HK-2 (cell line): Measurements from ENCODE around the gene SPRR1A.

Experiments used
- DNase-seq: peaks from one replicate; pipeline ENCODE4 v3.0.0-alpha.2; 2018; ENCODE audit not compliant: unreplicated experiment

SPRR1A gene, protein sequence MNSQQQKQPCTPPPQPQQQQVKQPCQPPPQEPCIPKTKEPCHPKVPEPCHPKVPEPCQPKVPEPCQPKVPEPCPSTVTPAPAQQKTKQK

DNA sequence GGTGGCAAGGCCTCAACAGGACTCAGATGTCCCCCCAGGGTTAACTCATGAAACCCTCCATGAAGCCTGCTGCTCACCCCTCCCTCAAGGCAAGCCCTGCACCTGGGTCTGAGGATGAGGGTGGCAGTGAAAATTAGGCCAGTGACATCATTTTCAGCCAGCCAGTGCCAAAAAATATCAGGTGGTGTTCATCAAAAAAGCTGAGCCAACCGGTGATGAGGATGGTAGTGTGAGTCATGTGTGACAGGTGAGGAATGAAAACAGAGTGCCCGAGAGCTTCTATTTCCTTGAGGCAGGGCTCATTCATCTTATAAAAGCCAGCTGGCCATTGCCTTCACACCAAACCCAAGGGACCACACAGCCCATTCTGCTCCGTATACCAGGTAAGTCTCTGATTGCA is at the start of gene SPRR1A:
Gene SPRR1A, plus strand, starts transcription at position 339 of the 400 bp plus-strand sequence. CDS start 1,150 bp downstream, outside the sequence.
- no peak for DNase-seq

DNA sequence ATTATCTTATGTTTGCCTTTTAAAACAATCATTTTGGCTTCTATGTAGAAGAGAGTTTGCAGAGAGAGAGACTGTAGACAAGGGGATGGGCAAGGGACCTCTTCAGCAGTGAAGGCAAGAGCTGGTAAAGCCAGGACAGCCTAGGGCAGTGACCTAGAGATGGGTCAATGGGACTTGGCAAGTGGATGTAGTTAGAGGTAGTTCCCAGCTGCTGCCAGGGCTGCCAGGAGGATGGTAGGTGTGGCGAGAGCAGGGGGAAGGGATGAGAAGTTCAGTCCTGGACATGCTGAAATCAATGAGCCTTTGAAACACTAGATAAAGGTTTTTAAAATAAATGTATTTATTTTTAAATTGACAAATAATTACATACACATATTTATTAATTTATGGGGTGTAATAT is 43.3 kb upstream of the SPRR1A start:
- DNase-seq: no peak

DNA sequence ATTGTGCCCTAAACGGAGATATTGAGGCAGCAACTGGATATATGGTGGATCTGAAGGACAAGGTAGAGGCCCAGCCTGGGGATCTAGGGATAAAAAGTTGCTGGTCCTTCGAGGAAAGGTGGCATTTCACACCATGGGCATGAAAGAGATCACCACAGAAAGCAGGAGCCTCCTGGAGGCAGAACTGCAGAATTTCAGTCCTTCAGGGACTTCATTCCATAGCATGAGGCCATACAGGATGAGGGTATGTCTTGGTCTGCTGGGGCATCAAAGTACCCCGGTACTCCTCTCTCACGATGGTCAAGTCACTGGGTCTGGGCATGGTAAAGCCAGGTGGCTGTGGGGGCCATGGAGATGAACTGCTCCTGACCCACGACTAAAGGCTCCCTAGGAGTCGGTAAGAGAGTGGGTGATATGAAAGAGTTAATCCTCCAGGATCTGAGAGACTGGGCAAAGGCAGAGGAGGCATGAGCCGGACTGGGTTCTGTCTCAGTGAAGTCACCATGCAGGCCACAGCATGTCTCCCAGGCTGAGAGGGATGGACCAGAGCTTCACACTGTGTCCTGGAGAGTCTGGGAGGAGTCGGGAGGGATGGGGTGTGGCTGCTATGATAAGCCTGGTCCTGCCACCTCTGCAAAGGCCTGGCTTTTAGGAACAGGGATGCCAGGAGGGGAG is 42.7 kb upstream of the SPRR1A start:
- no peak for DNase-seq

DNA sequence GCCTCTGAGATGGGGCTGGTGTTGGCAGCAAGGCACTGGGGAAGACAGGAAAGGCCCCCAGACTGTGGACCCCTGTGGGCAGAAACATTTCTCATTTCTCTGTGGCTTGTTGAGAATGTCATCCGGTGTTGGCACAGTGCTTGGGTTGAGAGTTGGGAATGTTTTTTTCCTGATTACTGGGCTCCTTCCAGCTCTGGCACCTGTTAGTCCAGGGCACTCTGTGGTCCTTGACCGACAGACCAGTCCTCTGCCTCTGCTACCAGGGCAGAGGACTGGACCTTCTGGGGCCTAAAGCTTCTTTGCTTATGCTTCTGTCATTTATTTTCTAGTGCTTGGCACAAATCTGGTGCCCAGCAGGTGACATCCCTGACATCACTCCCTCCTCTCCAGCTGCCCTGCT is 41.7 kb upstream of the SPRR1A start:
- DNase-seq: no peak

DNA sequence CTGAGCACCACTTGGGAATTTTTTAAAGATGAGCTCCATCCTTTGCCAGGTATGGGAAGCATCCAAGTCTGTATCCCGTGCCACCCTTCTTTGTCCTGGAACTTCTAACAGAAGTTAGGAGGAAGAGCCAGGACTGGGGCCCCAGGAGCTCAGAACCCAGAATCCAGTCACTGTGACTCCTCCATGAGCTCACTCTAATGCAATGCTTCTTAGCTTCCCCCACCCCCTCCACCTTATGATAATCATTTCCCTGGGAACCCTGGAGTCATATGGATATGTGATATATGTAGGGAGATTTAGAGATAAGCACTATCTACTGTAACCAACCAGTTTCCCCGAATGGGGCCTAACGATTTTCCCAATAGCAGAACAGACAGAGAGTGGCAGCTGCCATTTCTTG is 37.6 kb upstream of the SPRR1A start:
- no peak for DNase-seq

DNA sequence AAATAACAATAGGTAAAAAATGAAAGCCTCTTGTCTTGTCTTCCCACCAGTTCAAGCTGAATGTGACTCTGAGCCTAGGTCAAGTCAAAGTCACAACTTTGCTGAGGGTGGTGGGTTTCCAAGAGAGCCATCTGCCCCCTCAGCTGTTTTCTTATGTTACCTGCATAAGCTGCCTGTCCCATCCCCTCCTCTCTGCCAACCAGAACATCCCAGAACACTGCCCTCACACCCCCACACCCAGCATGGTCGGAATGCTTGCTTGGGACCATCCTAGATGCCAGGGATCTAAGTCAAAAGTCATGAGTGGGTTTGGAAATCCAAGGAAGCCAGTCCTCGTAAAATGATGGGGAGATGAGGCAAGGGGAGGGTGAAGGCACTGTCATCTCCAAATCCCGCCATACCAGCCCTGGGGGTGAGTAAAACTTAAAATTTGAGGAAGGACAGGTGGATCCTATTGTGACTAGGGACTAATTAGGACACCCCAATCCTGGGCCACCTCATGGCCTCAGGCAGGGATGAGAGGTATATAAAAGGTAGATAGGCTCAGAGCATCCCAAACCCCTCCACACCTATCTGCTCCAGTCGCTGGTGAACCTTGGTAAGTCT is 37.1 kb upstream of the SPRR1A start, which contains the start of gene SPRR5:
Gene SPRR5, plus strand, starts transcription at position 556 of the 606 bp plus-strand sequence. CDS start 1,349 bp downstream, outside the sequence.
- DNase-seq: no peak

DNA sequence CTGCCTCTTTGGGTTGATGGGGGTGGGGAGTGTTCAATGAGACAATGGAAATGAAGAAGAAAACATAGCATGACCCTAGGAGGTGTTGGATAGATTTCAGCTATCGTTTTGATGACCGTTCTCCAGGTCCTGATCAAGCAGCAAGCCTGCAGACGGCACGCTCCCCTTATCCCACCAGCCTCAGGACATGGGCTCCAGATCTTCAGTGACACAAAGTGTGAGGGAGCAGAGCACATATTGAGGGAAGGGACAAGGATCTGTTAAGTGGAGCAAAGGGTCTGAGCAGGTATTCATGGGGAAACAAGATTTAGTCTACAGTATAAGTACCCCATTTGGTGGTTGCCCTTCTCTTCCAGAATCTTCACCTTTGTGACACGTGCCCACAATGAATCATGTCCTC is 32.2 kb upstream of the SPRR1A start:
- no peak for DNase-seq

DNA sequence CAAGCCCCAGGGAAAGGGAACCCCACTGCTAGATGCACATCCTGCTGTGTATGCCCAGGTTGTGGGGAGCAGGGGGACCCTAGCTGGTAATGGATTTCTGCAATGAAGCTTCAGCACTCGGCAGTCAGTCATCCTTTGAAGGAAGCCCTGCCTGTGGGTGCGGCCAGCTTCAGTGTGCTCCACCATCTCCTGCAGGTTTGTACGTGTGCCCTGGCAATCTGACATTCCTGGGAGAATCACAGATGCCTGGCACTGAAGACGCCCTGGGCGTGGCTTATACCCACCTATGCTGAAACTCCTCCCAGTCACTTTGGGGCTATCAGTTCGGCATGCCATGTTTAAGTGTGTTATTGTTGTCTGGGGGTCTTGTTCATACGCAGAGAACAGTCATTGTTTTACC is 30.1 kb upstream of the SPRR1A start:
- no peak for DNase-seq

DNA sequence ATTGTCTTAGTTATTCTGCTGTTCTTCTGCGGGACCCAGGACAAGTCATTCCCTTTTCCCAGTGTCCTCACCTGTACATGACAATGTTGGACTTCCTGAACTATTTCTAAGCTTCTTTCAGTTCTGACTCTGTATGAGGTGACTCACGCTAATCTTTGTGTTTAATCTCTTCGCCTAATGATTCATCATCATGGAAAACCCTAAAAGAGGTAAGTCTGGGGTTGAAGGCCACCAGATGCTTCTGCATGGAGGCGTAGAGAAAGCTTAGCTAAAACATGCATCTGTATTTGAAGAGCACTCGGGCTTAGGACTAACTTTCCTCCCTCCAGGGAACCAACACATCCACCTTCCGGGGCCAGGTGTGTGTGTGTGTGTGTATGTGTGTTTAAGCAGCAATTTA is 29.4 kb upstream of the SPRR1A start:
- no peak for DNase-seq

DNA sequence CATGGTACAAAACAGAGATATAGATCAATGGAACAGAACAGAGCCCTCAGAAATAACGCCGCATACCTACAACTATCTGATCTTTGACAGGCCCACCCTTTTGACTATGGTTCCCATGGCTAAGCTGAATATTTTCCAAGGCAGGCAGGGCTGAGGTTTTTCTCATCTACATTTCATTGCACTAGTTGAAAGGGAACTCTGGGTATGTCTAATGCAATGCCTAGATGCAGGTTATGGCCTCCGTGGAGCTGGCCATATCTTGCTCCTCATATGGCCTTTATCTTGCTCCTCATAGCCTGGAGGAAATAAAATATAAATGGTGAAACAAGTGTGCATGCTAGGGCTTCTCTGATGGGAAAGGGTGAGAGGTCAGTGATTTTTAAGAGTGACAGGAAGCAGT is 26.3 kb upstream of the SPRR1A start:
- DNase-seq: no peak

DNA sequence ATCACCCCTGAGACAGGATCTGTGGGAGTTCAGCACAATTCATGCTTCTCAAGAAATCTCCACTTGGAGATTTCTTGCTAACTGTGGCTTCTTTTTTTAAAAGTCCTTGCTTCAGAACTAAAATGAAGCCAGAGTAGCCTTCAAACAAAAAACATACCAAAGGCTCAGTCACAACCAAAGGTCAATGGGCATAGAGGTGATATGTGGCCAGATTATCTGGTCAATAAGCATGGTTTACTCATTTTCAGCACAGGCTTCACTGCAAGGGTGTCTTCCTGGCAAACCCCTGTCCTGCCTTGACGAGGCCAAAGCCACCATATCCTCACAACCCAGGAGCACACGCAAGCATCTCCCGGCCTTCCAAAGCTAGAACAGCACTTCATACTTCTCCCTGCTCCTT is 24.6 kb upstream of the SPRR1A start:
- DNase-seq: no peak

DNA sequence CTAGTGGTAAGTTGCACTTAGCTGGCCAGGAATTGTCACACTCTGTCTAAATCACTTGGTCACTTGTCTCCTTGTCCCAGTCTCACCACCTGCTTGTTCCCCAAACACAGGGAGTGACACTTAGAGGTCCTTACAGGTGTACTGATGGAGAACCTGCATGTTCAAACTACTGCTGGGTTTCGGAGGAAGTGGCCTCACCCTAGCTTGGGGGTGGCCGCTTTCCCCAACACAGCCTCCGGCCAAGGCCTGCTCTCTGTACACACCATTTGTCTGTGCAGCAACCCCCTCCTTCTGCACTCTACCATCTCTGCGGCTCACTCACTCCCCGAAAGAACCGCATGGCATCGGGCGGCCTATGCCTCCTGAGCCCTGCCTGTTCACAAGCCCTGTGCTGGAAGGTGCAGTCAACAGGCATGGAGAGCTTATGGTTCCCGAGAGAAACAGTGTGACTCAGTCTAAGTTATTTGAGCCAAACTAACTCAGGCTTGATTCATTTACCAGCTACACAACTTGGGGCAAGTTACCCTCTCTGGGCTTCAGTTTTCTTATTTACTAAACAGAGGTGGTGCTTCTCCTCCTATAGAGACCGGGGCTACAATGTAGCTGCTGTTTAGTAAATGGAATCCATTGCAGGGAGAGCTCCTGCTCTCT is 24.0 kb upstream of the SPRR1A start:
- DNase-seq: no peak

DNA sequence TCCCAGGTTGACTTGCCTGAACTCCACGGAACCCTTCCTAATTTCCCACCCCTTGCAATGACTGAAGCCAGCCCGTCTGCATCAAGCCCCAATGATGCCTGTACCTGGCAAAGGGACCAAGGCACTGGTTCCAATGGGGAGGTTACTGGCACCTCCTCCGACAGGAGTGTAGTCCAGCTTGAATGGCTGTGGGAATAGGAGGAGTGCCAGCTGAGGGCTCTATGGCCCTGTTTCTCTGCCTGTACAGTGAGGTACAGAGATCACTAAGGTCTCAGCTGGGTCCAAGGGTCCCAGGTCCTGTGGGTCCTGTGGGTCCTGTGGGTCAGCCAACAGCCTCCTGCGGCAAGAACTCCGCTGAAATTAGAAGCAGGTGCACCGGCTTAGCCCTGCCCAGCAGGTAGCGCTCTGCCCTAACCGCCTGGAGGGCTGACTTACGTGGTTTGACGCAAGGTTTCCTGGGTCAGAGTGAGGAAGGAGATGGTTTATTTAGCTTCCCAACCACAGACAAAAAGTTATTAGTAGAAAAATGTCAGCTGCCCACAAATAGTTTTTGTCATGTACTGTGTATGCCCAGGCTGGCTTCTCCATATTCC is 23.3 kb upstream of the SPRR1A start:
- DNase-seq: no peak

DNA sequence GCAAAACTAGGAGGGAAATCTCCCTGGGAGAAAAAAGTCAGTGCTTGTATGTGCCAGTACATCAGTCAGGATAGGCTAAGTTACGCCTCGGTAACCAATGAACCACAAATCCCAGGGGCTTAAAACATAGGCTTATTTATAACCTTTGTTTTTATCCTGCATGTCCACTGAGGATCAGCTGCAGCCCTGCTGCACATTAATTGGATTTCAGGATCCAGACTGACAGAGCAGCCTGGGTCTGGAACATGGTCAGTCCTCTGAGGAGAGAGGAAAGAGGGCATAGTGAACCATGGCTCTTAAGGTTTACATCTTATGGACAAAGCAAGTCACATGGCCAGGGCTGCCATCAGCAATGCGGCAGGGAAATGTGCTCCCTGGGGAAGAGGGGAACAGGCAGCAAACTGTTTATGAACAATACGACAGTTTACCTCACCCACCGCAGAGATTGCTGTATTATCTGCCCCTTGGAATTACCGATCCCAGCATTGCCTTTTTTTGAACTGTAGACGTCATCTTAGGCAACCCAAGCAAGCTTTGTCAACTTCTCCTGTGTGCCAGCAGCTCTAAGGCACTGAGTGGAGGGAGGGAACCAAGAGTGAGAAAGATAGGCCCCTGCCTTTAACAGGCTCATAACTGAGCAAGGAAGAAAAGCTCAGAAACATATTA is 22.5 kb upstream of the SPRR1A start:
- no peak for DNase-seq

DNA sequence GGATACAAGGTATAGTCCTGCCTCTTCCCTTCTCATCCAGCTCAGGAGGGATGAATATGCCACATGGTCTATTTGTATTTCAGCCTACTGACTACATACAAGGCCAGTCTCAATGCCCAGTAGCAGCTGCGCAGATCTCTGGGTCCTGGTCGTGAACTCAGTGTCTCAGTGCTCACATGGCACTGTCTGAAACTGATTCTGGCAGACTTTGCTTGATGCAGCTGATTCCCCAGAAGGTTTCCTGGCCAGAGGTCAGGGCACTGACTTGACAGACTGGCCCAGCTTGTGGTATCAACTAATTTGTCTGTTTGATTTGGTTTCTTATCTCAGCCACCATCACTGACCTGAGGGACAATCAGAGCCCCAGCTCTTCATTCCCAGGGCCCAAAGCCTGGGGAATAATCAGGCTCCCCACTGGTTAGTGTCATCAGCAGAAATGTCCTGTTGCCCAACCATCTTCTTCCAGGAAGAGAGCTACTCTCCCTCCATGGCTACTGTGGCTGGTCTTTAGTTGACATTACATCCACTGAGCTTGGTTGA is 20.9 kb upstream of the SPRR1A start:
- no peak for DNase-seq

DNA sequence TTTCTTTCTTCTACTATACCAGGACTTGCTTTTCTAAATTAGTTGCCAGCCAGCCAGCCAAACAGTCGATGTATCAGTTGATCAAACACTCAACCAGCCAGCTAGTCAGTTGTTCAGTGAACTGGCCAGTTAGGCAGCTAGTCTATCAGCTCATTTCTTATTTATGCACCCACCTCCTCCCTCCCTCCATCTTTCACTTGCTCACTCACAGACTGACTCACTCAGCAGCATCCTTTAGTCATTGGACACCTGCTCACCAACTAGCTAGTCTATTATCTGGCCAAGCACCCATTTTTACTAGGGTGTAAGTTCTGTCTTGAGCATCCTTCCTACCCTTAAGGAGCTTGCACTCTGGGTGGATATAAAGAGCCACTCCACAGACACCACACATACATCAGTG is 19.3 kb upstream of the SPRR1A start:
- no peak for DNase-seq

DNA sequence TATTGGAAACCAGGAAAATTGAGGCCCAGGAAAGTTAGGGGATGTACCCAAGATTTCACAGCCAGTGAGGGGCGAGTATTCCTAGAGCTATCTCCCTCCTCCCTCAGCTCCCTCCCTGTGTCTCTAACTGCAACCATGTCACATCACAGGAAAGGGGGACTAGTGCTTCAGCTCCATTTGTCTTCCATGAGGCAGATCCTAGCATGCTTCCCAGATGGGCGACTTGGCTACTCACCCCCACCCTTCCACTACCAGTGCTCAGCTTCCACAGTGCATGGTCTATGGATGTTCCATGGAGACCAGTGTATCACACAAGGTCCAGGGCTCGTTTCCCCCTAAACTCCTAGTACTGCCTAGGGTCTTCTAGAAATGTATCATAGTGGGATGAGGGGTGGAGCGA is 18.0 kb upstream of the SPRR1A start:
- DNase-seq: no peak

DNA sequence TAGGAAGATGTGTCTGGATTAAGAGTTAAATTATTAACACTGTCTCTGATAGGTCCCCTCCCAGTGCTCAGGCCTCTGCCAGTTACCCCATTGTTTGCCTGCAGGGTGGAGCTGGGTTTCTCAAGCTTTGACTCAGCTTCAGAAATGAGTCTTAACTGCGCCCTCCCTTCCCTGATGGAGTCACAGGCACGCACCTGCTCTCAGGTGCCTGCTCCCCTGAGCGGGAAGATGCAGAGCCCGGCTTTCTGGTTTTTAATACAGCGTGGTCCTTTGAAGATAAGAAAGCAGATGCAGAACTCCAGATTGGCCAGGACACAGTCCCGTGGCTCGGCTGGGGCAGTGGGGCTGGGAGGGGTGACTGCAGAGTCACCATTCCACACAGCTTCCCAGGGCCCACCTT is 16.7 kb upstream of the SPRR1A start:
- no peak for DNase-seq

DNA sequence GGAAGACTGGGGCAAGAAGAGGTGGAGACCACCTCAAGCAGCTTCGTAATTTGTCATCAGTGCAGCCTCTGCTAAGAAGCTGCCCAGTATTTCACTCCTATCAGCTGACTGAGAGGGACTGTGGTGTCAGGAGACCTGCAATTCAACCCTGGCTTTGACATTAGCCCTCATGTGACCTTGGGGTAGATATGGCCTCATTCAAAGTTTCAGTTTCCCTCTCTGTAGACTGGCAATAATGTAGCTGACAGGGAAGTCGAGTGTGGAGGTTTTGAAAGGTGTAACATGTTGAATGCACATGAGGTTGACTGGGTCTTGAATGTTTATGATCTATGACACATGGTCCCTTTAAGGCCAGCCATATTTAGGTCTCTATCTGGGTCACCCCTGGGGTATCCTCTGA is 15.6 kb upstream of the SPRR1A start:
- DNase-seq: no peak

DNA sequence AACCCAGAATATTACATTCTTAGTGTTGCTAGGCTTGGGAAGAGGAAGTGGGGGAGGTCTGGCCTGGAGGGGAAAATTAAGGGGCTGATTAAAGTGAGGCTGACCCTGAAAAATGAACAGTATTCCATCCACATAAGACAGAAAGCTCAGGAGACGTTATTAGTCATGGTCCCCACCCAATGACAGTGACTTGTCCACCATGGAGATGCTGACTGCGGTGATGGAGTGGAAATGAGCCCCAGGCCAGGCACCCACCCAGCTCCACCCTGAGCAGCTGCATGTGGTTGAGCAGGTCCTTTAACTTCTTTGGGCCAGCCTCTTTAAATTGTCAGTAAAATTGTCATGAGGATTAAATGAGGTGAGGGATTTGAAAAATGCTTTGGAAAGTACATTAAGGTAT is 14.8 kb upstream of the SPRR1A start:
- DNase-seq: no peak

DNA sequence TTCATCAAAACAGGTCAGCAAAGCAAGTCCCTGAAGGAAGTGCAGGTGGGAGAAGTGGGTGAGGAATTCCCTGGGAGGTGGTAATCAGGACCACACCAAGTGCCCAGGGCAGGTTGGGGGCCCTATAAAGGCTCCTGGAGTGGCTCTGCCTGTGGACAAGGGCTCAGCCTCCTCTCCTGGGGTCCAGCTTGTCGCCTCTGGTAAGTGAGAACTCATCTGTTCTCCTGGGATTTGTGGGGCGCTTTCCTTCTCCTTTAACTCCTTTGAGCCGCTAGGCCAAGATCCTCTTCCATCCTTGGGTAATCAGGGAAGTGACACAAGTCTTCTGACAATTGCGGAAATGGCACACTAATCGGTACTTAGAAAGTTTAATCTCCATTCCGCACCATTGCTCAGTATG is 13.4 kb upstream of the SPRR1A start, which contains the start of gene SPRR4:
Gene SPRR4, plus strand, starts transcription at position 154 of the 400 bp plus-strand sequence. CDS start 1,243 bp downstream, outside the sequence.
- no peak for DNase-seq
